MCF 10A (cell line): ENCODE measurements around the gene SLC5A11. TPM values are rescaled to one million over a fixed set of nuclear protein-coding genes. Genes with fewer than 3 reads are reported as not detected.

Source experiments
- BruUV-seq: library from RNA; stranded (reverse); fragments of 400-500 nt; replicated peaks from 2 replicates; lab custom pipeline; 2021; lab: Mats Ljungman, UMichigan
- CTCF ChIA-PET: fragments of 300-600 bp; sonication (Branson Sonifier 250); formaldehyde crosslinking; extraction: SDS; loops from one replicate; lab custom pipeline; 2021; ENCODE audit warnings: antibody characterized with exemption, inconsistent platforms; lab: Yijun Ruan, JAX
- POLR2A ChIA-PET: fragments of 300-600, 350-650 bp; sonication (Branson Sonifier 250); formaldehyde crosslinking; extraction: SDS; loops from one replicate; lab custom pipeline; 2020; ENCODE audit warnings: antibody characterized with exemption, inconsistent platforms; lab: Yijun Ruan, JAX
- DNase-seq: peaks from one replicate; pipeline ENCODE4 v3.0.0-alpha.2; 2018; ENCODE audit not compliant: unreplicated experiment
- H3K27ac Mint-ChIP-seq: one replicate; pipeline ENCODE4 v1.8.0; 2022; ENCODE audit warnings: mild to moderate bottlenecking, low read depth, mixed read lengths; ENCODE audit not compliant: unreplicated experiment
- H3K27me3 Mint-ChIP-seq: one replicate; pipeline ENCODE4 v1.8.0; 2022; ENCODE audit warnings: mixed read lengths; ENCODE audit not compliant: insufficient read depth, unreplicated experiment
- H3K36me3 Mint-ChIP-seq: one replicate; pipeline ENCODE4 v1.8.0; 2022; ENCODE audit warnings: mild to moderate bottlenecking, moderate library complexity, mixed read lengths; ENCODE audit not compliant: insufficient read depth, unreplicated experiment
- H3K4me1 Mint-ChIP-seq: one replicate; pipeline ENCODE4 v1.8.0; 2022; ENCODE audit warnings: mixed read lengths; ENCODE audit not compliant: insufficient read depth, unreplicated experiment
- H3K4me3 Mint-ChIP-seq: one replicate; pipeline ENCODE4 v1.8.0; 2022; ENCODE audit warnings: mild to moderate bottlenecking, moderate library complexity, mixed read lengths; ENCODE audit not compliant: unreplicated experiment
- H3K9me3 Mint-ChIP-seq: one replicate; pipeline ENCODE4 v1.8.0; 2022; ENCODE audit warnings: mixed read lengths; ENCODE audit not compliant: unreplicated experiment
- intact Hi-C: fragments of 100-400 bp; cut with micrococcal nuclease; formaldehyde crosslinking; loops from 2 replicates; pipeline ENCODE4 v1.14.1; 2022
- total RNA-seq: library from RNA; stranded (reverse); gene quantifications from 2 replicates; pipeline ENCODE4 v1.2.3, GENCODE V29; 2022
- TF ChIP-seq, protein P1 (sequence below): fragments of 200-600 bp; IDR thresholded peaks from one replicate; pipeline ENCODE4 v1.8.0; 2022; ENCODE audit warnings: antibody characterized with exemption, mild to moderate bottlenecking; ENCODE audit not compliant: unreplicated experiment

Gene SLC5A11
- total RNA-seq, 1 experiment from 2014 or later: not detected

DNA sequence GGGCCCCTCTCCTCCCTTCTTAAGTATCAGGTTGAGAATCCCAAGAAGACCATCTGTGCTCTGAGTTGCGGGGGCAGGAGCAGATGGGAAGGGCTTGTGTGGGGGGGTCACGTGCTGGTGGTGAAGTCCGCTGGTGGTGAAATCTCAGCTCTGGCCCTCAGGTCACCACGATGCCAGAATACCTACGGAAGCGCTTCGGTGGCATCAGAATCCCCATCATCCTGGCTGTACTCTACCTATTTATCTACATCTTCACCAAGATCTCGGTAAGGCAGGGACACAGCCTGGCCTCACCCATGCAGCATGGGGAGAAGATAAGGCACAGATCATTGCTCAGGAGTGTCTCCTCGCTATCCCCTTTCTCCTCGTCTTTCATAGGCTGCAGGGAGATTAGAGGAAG lies 29.7 kb downstream of the SLC5A11 start:
- Mint-ChIP-seq H3K27ac (no peak overlapping the region), H3K4me3 (no peak overlapping the region), H3K36me3 (no peaks in the 10 kb centered on the region), H3K4me1 (no peaks in the 10 kb centered on the region), H3K27me3 (peaks cover 18% of the 10 kb centered on the region), H3K9me3 (no peaks in the 10 kb centered on the region)
- ChIA-PET CTCF (interaction anchor here (0.8 kb wide), 1 partner anchor 28 kb away, joined by 3 read pairs; no protein-coding TSS in a partner anchor), POLR2A (no interaction called here)
- BruUV-seq: no TSS peak
- TF ChIP-seq, protein P1, sequence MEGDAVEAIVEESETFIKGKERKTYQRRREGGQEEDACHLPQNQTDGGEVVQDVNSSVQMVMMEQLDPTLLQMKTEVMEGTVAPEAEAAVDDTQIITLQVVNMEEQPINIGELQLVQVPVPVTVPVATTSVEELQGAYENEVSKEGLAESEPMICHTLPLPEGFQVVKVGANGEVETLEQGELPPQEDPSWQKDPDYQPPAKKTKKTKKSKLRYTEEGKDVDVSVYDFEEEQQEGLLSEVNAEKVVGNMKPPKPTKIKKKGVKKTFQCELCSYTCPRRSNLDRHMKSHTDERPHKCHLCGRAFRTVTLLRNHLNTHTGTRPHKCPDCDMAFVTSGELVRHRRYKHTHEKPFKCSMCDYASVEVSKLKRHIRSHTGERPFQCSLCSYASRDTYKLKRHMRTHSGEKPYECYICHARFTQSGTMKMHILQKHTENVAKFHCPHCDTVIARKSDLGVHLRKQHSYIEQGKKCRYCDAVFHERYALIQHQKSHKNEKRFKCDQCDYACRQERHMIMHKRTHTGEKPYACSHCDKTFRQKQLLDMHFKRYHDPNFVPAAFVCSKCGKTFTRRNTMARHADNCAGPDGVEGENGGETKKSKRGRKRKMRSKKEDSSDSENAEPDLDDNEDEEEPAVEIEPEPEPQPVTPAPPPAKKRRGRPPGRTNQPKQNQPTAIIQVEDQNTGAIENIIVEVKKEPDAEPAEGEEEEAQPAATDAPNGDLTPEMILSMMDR: no peak
- intact Hi-C loops: no loop called here
- DNase-seq: no peak

GRCh38 chr16:24876231-24876630 lies 30.5 kb downstream of the SLC5A11 start:
- no TSS peak for BruUV-seq
- no peak overlapping the region for H3K27ac Mint-ChIP-seq
- no peaks in the 10 kb centered on the region for H3K36me3 Mint-ChIP-seq
- H3K4me1 Mint-ChIP-seq: no peaks in the 10 kb centered on the region
- DNase-seq: no peak
- no peaks in the 10 kb centered on the region for H3K9me3 Mint-ChIP-seq
- ChIA-PET CTCF (interaction anchor here (0.6 kb wide), 1 partner anchor 59 kb away, joined by 3 read pairs; no protein-coding TSS in a partner anchor), POLR2A (no interaction called here)
- H3K27me3 Mint-ChIP-seq: peaks cover 18% of the 10 kb centered on the region
- TF ChIP-seq, protein P1: no peak
- no peak overlapping the region for H3K4me3 Mint-ChIP-seq
- intact Hi-C loops: no loop called here

- TF ChIP-seq, protein P1: no peak
- no peak overlapping the region for H3K27ac Mint-ChIP-seq
- no peaks in the 10 kb centered on the region for H3K4me1 Mint-ChIP-seq
- H3K9me3 Mint-ChIP-seq: no peaks in the 10 kb centered on the region
- no peaks in the 10 kb centered on the region for H3K36me3 Mint-ChIP-seq
- POLR2A ChIA-PET: no interaction called here
- DNase-seq: no peak
- CTCF ChIA-PET: no interaction called here
- peaks cover 18% of the 10 kb centered on the region for H3K27me3 Mint-ChIP-seq
- intact Hi-C loops: no loop called here
- no TSS peak for BruUV-seq
- no peak overlapping the region for H3K4me3 Mint-ChIP-seq
These were observed 33.9 kb downstream of the SLC5A11 start for GRCh38 chr16:24879684-24880083.

DNA sequence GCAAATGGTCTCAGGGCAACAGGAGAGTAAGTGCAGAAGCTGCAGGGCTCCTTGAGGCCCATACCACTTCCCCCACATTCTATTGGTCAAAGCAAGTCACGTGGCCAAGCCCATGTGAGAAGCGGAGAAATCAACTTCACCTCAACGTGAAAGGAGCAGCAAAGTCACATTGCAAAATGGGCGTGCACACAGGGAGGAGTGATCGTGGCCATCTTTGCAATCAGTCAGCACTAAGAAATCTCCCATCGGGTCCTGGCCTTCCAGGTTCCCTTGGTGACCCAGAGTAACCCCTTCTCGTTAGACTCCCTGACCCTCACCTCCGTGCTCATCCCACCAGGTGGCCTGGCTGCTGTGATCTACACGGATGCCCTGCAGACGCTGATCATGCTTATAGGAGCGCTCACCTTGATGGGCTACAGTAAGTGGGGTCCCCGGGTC lies 38.0 kb downstream of the SLC5A11 start:
- Mint-ChIP-seq H3K9me3 (no peaks in the 10 kb centered on the region), H3K27me3 (peaks cover 29% of the 10 kb centered on the region), H3K4me1 (no peaks in the 10 kb centered on the region), H3K4me3 (no peak overlapping the region), H3K27ac (no peak overlapping the region), H3K36me3 (no peaks in the 10 kb centered on the region)
- CTCF ChIA-PET: interaction anchor here (0.9 to 1.9 kb wide), 3 partner anchors 10 to 394 kb away, joined by 3 to 5 read pairs (median 3); no protein-coding TSS in a partner anchor
- TF ChIP-seq, protein P1: no peak
- POLR2A ChIA-PET: no interaction called here
- intact Hi-C loops: no loop called here
- BruUV-seq: no TSS peak
- DNase-seq: no peak
